CD4-positive, alpha-beta T cell (primary cell): ENCODE data around the gene MATN1. TPM values are rescaled to one million over a fixed set of nuclear protein-coding genes. Genes with fewer than 3 reads are reported as not detected.

Experiments
- ATAC-seq: fragments of 200-7000 bp; cut with Tn5 transposase; one replicate; pipeline ENCODE4 v1.10.0; 2022; ENCODE audit warnings: mild to moderate bottlenecking; ENCODE audit not compliant: poor library complexity
- CTCF ChIA-PET: fragments of 350-600 bp; sonication (Branson Sonifier 250); formaldehyde crosslinking; loops from one replicate; lab custom pipeline; 2021; ENCODE audit warnings: antibody characterized with exemption, inconsistent platforms; lab: Charles Lee
- POLR2A ChIA-PET: fragments of 350-600 bp; sonication (Branson Sonifier 250); formaldehyde crosslinking; loops from one replicate; lab custom pipeline; 2021; ENCODE audit warnings: antibody characterized with exemption, inconsistent platforms; lab: Charles Lee
- DNase-seq, 14 experiments: peaks; one replicate each; pipeline ENCODE4 v3.0.0-alpha.2; 2013 to 2020; ENCODE audit warnings: mixed read lengths in 2 of 14
- H3K27ac ChIP-seq, 2 donors: one replicate each; pipeline versions ENCODE4 v1.5.1 to v1.7.0; 2013; ENCODE audit warnings: low read length in 2 of 2, low read depth in 1 of 2, mild to moderate bottlenecking in 1 of 2
- H3K27me3 ChIP-seq, 2 experiments: 1 replicate in 1 of 2; 2 replicates in 1 of 2; pipeline versions ENCODE4 v1.6.1 to v1.7.0; 2013; ENCODE audit warnings: low read length in 2 of 2, control low read depth in 1 of 2, mild to moderate bottlenecking in 1 of 2, moderate library complexity in 1 of 2; ENCODE audit not compliant: insufficient read depth in 2 of 2, control insufficient read depth in 1 of 2
- H3K36me3 ChIP-seq: one replicate; pipeline ENCODE4 v1.6.1; 2013; ENCODE audit warnings: low read length, control low read depth; ENCODE audit not compliant: insufficient read depth
- H3K4me1 ChIP-seq: one replicate; pipeline ENCODE4 v1.6.1; 2013; ENCODE audit warnings: low read length, control low read depth; ENCODE audit not compliant: insufficient read depth
- H3K4me3 ChIP-seq: one replicate; pipeline ENCODE4 v1.5.1; 2013; ENCODE audit warnings: mild to moderate bottlenecking, low read length, moderate library complexity
- H3K9me3 ChIP-seq, 2 experiments: 1 replicate in 1 of 2; 2 replicates in 1 of 2; pipeline versions ENCODE4 v1.6.1 to v1.7.0; 2013; ENCODE audit warnings: low read length in 2 of 2, mild to moderate bottlenecking in 2 of 2, control low read depth in 1 of 2, moderate library complexity in 1 of 2; ENCODE audit not compliant: control insufficient read depth in 1 of 2, insufficient read depth in 1 of 2
- H3K27ac Mint-ChIP-seq: one replicate; pipeline ENCODE4 v1.8.0; 2020; ENCODE audit warnings: mixed read lengths
- H3K27me3 Mint-ChIP-seq: one replicate; pipeline ENCODE4 v1.8.0; 2021; ENCODE audit warnings: mixed read lengths
- H3K36me3 Mint-ChIP-seq: one replicate; pipeline ENCODE4 v1.8.0; 2021; ENCODE audit warnings: low read depth, mixed read lengths
- H3K4me1 Mint-ChIP-seq: one replicate; pipeline ENCODE4 v1.8.0; 2021; ENCODE audit warnings: low read depth, mixed read lengths
- H3K4me3 Mint-ChIP-seq: one replicate; pipeline ENCODE4 v1.8.0; 2020; ENCODE audit warnings: mild to moderate bottlenecking, mixed read lengths
- H3K9me3 Mint-ChIP-seq: one replicate; pipeline ENCODE4 v1.8.0; 2020; ENCODE audit warnings: mixed read lengths
- intact Hi-C, 2 experiments: fragments of 100-400 bp; cut with DNase I in 1 of 2; cut with micrococcal nuclease in 1 of 2; formaldehyde crosslinking; loops; one replicate each; pipeline versions ENCODE4 v1.15.1 to v1.9.0; 2023 to 2025; cut with DNase I, micrococcal nuclease
- microRNA-seq: library from miRNA; unstranded; fragments of <30 nt; microRNA quantifications from one replicate; pipeline ENCODE4 v1.2.0, GENCODE V29; 2021; ENCODE audit warnings: borderline microRNAs expressed, borderline replicate concordance
- total RNA-seq, 174 experiments: library from RNA in 2 of 174; stranded (reverse) in 2 of 174; gene quantifications; one replicate each; pipeline ENCODE4 v1.2.3 and lab custom pipeline; 2021 to 2026
- TF ChIP-seq, protein P1 (sequence below): fragments of 200-600 bp; IDR thresholded peaks from one replicate; pipeline ENCODE4 v1.8.0; 2022; ENCODE audit warnings: antibody characterized with exemption, mild to moderate bottlenecking

Gene MATN1
- total RNA-seq, 2 experiments from 2014 or later: 2.5 to 2.7 TPM

- H3K4me1 Mint-ChIP-seq: no peaks in the 10 kb centered on the region
- Histone ChIP-seq H3K4me3 (no peak overlapping the region), H3K36me3 (no peaks in the 10 kb centered on the region), H3K9me3 (no peaks in the 10 kb centered on the region), H3K27me3 (peaks cover 0 to 5% of the 10 kb centered on the region in 2 experiments), H3K4me1 (no peaks in the 10 kb centered on the region), H3K27ac (no peak overlapping the region)
- H3K36me3 Mint-ChIP-seq: no peaks in the 10 kb centered on the region
- ChIA-PET CTCF (no interaction called here), POLR2A (no interaction called here)
- no peak overlapping the region for H3K27ac Mint-ChIP-seq
- intact Hi-C loops: no loop called here
- TF ChIP-seq, protein P1, sequence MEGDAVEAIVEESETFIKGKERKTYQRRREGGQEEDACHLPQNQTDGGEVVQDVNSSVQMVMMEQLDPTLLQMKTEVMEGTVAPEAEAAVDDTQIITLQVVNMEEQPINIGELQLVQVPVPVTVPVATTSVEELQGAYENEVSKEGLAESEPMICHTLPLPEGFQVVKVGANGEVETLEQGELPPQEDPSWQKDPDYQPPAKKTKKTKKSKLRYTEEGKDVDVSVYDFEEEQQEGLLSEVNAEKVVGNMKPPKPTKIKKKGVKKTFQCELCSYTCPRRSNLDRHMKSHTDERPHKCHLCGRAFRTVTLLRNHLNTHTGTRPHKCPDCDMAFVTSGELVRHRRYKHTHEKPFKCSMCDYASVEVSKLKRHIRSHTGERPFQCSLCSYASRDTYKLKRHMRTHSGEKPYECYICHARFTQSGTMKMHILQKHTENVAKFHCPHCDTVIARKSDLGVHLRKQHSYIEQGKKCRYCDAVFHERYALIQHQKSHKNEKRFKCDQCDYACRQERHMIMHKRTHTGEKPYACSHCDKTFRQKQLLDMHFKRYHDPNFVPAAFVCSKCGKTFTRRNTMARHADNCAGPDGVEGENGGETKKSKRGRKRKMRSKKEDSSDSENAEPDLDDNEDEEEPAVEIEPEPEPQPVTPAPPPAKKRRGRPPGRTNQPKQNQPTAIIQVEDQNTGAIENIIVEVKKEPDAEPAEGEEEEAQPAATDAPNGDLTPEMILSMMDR: no peak
- no peak for DNase-seq
- H3K9me3 Mint-ChIP-seq: no peaks in the 10 kb centered on the region
- H3K4me3 Mint-ChIP-seq: no peak overlapping the region
- peaks cover 7% of the 10 kb centered on the region for H3K27me3 Mint-ChIP-seq
- ATAC-seq: no peak
Observed at GRCh38 chr1:30662291-30662840, 61.0 kb downstream of the MATN1 start.

- CTCF ChIA-PET: no interaction called here
- intact Hi-C loops: no loop called here
- no peak for DNase-seq
Observed at GRCh38 chr1:30661311-30661710, 62.1 kb downstream of the MATN1 start.

More at GRCh38 chr1:30661311-30661710, 62.1 kb downstream of the MATN1 start:
- TF ChIP-seq, protein P1: no peak
- Histone ChIP-seq H3K36me3 (no peaks in the 10 kb centered on the region), H3K27me3 (peaks cover 0 to 5% of the 10 kb centered on the region in 2 experiments), H3K9me3 (no peaks in the 10 kb centered on the region), H3K4me3 (no peak overlapping the region), H3K27ac (no peak overlapping the region), H3K4me1 (no peaks in the 10 kb centered on the region)
- peaks cover 7% of the 10 kb centered on the region for H3K27me3 Mint-ChIP-seq
- no peak overlapping the region for H3K27ac Mint-ChIP-seq
- no peaks in the 10 kb centered on the region for H3K4me1 Mint-ChIP-seq
- no peak overlapping the region for H3K4me3 Mint-ChIP-seq
- POLR2A ChIA-PET: no interaction called here
- no peak for ATAC-seq
- no peaks in the 10 kb centered on the region for H3K9me3 Mint-ChIP-seq
- no peaks in the 10 kb centered on the region for H3K36me3 Mint-ChIP-seq

Small RNA genes lying within 50 kb of the gene (microRNA-seq; reads per million reads assigned to microRNA genes)
- not detected for gene MIR4420

Other genes starting within 250 kb of the MATN1 start
- gene LAPTM5, start 34.2 kb upstream of the MATN1 start, total RNA-seq: 100 to 1,000 TPM; 625 to 642 TPM
- gene SDC3, start 185.2 kb upstream of the MATN1 start, total RNA-seq: under 1 TPM in 1 of 2 experiments, not detected in 1; 0.14 TPM